HUES6 (cell line): ENCODE measurements around the gene CARD14.

Source experiments
- H3K27ac ChIP-seq: 2 replicates; pipeline ENCODE4 v1.7.0; 2013; ENCODE audit warnings: low read depth, mild to moderate bottlenecking, low read length, inconsistent platforms
- H3K27me3 ChIP-seq: 2 replicates; pipeline ENCODE4 v1.6.1; 2013; ENCODE audit warnings: low read length; ENCODE audit not compliant: control insufficient read depth, insufficient read depth
- H3K36me3 ChIP-seq: 2 replicates; pipeline ENCODE4 v1.6.1; 2013; ENCODE audit warnings: low read length; ENCODE audit not compliant: control insufficient read depth, insufficient read depth
- H3K4me1 ChIP-seq: 2 replicates; pipeline ENCODE4 v1.6.1; 2013; ENCODE audit warnings: low read length; ENCODE audit not compliant: control insufficient read depth, insufficient read depth
- H3K4me3 ChIP-seq: 2 replicates; pipeline ENCODE4 v1.5.1; 2013; ENCODE audit warnings: low read depth, low read length
- H3K9ac ChIP-seq: one replicate; pipeline ENCODE4 v1.6.1; 2013; ENCODE audit warnings: mild to moderate bottlenecking, low read length
- H3K9me3 ChIP-seq: 2 replicates; pipeline ENCODE4 v1.6.1; 2013; ENCODE audit warnings: low read depth, low read length; ENCODE audit not compliant: control insufficient read depth, insufficient read depth

CARD14 gene

GRCh38 chr17:80133626-80133970 is 36.2 kb upstream of the CARD14 start:
- H3K4me3 ChIP-seq = no peak overlapping the region

GRCh38 chr17:80137131-80137530 is 32.7 kb upstream of the CARD14 start:
- Histone ChIP-seq H3K36me3 (peaks cover 92% of the 10 kb centered on the region), H3K4me3 (no peak overlapping the region), H3K27ac (no peak overlapping the region), H3K9ac (no peak overlapping the region), H3K4me1 (no peaks in the 10 kb centered on the region), H3K27me3 (no peaks in the 10 kb centered on the region), H3K9me3 (no peaks in the 10 kb centered on the region)

More at GRCh38 chr17:80133626-80133970, 36.2 kb upstream of the CARD14 start:
- peaks cover 57% of the 10 kb centered on the region for H3K36me3 ChIP-seq
- no peak overlapping the region for H3K9ac ChIP-seq
- H3K9me3 ChIP-seq = no peaks in the 10 kb centered on the region
- no peak overlapping the region for H3K27ac ChIP-seq
- no peaks in the 10 kb centered on the region; the same call in 1 of the 2 replicates for H3K4me1 ChIP-seq
- H3K27me3 ChIP-seq = no peaks in the 10 kb centered on the region

GRCh38 chr17:80138856-80139426 is 30.9 kb upstream of the CARD14 start:
- Histone ChIP-seq H3K27ac (no peak overlapping the region), H3K4me1 (no peaks in the 10 kb centered on the region), H3K36me3 (peaks cover 99% of the 10 kb centered on the region), H3K4me3 (no peak overlapping the region), H3K9me3 (no peaks in the 10 kb centered on the region), H3K9ac (no peak overlapping the region), H3K27me3 (no peaks in the 10 kb centered on the region)

- Histone ChIP-seq H3K27me3 (no peaks in the 10 kb centered on the region), H3K36me3 (peaks cover 86% of the 10 kb centered on the region), H3K4me3 (no peak overlapping the region), H3K27ac (no peak overlapping the region), H3K9ac (no peak overlapping the region), H3K4me1 (peaks cover 14% of the 10 kb centered on the region), H3K9me3 (no peaks in the 10 kb centered on the region)
Measured at GRCh38 chr17:80141463-80142165, 28.2 kb upstream of the CARD14 start.

GRCh38 chr17:80142929-80143328 is 26.9 kb upstream of the CARD14 start:
- Histone ChIP-seq H3K9ac (no peak overlapping the region), H3K4me1 (peaks cover 14% of the 10 kb centered on the region), H3K4me3 (no peak overlapping the region), H3K9me3 (no peaks in the 10 kb centered on the region), H3K36me3 (peaks cover 73% of the 10 kb centered on the region), H3K27ac (no peak overlapping the region), H3K27me3 (no peaks in the 10 kb centered on the region)

GRCh38 chr17:80145076-80146075 is 24.5 kb upstream of the CARD14 start:
- no peak overlapping the region for H3K27ac ChIP-seq
- peak overlapping the region; percentile 95 for H3K4me3 ChIP-seq
- peak overlapping the region; percentile 98 for H3K9ac ChIP-seq
- H3K9me3 ChIP-seq = no peaks in the 10 kb centered on the region
- H3K36me3 ChIP-seq = peaks cover 49% of the 10 kb centered on the region
- H3K27me3 ChIP-seq = no peaks in the 10 kb centered on the region
- peaks cover 14% of the 10 kb centered on the region for H3K4me1 ChIP-seq

- peak overlapping the region; percentile 95 for H3K4me3 ChIP-seq
- peaks cover 39% of the 10 kb centered on the region for H3K36me3 ChIP-seq
- no peaks in the 10 kb centered on the region for H3K9me3 ChIP-seq
- no peaks in the 10 kb centered on the region for H3K27me3 ChIP-seq
- peaks cover 14% of the 10 kb centered on the region for H3K4me1 ChIP-seq
- peak overlapping the region; percentile 98 for H3K9ac ChIP-seq
- H3K27ac ChIP-seq = peak overlapping the region; percentile 79
Measured at GRCh38 chr17:80146121-80147034, 23.5 kb upstream of the CARD14 start.

- H3K9me3 ChIP-seq = no peaks in the 10 kb centered on the region
- peaks cover 30% of the 10 kb centered on the region for H3K36me3 ChIP-seq
- H3K4me1 ChIP-seq = peaks cover 20% of the 10 kb centered on the region
- peak within 1 kb of the TSS; percentile 95 for H3K4me3 ChIP-seq
- peak within 1 kb of the TSS; percentile 86 for H3K27ac ChIP-seq
- H3K27me3 ChIP-seq = no peaks in the 10 kb centered on the region
- peak within 1 kb of the TSS; percentile 98 for H3K9ac ChIP-seq
Measured at GRCh38 chr17:80147035-80147822, 22.6 kb upstream of the CARD14 start, which contains the start of gene EIF4A3. EIF4A3 (minus strand) TSS chr17:80147128; CDS start chr17:80146961, 167 bp downstream.

GRCh38 chr17:80151333-80151732 is 18.5 kb upstream of the CARD14 start:
- peaks cover 11% of the 10 kb centered on the region for H3K9me3 ChIP-seq
- no peak overlapping the region for H3K4me3 ChIP-seq
- H3K36me3 ChIP-seq = no peaks in the 10 kb centered on the region
- H3K27me3 ChIP-seq = no peaks in the 10 kb centered on the region
- H3K27ac ChIP-seq = no peak overlapping the region
- H3K9ac ChIP-seq = no peak overlapping the region
- peaks cover 20% of the 10 kb centered on the region; the same call in 1 of the 2 replicates for H3K4me1 ChIP-seq
